Right ventricle myocardium inferior (tissue), 1 donor: ENCODE results near the gene HPCAL4. TPM values are rescaled to one million over a fixed set of nuclear protein-coding genes. Genes with fewer than 3 reads are reported as not detected.
A peak's percentile ranks its signal among the peaks of the same experiment; 100 is the strongest.

Experiments
- ATAC-seq: fragments of 200-7000 bp; cut with Tn5 transposase; one replicate; pipeline ENCODE4 v1.9.1; 2020; ENCODE audit warnings: mild to moderate bottlenecking, moderate library complexity
- DNase-seq: peaks from one replicate; pipeline ENCODE4 v3.0.0; 2021; ENCODE audit errors: missing footprints
- intact Hi-C: fragments of 100-400 bp; cut with DNase I; formaldehyde crosslinking; loops from one replicate; pipeline ENCODE4 v1.11.0; 2022
- total RNA-seq: library from RNA; stranded (reverse); fragmentation: NEBNext Ultra II Directional; extraction: Animal tissue kit (Norgen Biotek cat#: 25700); gene quantifications from one replicate; pipeline ENCODE4 v1.2.1, GENCODE V29; 2021
- donor health status: DM: no; HTN: yes; CAD: no; lungs with severe emphysema.

HPCAL4 gene
- total RNA-seq, 1 donor from 2014 or later = 2.5 TPM

DNA sequence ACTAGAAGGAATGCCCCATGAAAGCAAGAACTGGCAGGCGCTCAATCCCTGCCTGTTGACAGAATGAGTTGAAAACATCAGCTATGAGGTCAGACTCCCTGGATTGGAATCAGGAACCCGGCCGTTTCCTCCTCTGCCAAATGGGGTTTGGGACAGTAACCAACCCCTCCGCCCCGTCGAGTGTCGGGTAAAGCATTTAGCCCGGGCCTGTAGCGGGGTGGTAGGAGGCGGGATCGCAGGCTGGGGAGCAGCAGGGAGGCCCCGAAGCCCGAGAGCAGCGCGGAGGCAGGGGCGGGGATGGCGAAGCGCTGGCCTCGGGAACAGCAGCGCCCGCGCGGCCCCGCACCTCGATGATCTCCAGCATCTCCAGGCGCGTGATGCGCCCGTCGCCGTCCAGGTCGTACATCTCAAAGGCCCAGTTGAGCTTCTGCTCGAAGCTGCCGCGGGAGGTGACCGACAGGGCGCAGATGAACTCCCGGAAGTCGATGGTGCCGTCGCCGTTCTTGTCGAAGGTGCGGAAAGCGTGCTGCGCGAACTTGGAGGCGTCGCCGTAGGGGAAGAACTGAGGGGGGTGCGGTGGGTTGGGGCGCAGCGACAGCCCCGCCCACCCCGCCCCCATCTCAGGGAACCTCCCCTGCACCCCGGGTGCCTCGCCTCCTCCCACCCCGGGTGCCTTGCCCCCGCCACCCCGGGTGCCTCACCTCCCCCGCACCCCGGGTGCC lies 7.5 kb downstream of the HPCAL4 start:
- DNase-seq (peak; percentile 78), ATAC-seq (peak; percentile 58)
- intact Hi-C loops = no loop called here

DNA sequence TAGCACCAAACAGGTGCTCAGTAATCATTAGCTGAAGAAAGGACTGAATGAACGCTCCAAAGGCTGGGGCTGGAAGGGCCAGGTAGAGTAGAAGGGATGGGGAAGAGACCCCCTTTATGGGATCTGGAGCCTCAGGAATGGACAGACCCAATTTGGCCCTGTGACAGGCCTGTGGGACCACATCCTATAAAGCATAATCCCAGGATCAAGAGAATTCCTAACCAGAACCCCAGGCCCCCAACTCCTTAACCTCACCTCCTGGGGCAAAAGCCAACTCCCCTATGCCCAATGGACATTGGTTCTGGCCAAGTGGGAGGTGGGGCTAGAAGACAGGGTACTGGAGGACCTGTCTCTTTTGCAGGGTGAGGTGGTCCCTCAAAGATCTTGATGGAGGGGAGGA lies 9.2 kb downstream of the HPCAL4 start:
- no peak for ATAC-seq
- intact Hi-C loops = no loop called here
- DNase-seq = no peak

DNA sequence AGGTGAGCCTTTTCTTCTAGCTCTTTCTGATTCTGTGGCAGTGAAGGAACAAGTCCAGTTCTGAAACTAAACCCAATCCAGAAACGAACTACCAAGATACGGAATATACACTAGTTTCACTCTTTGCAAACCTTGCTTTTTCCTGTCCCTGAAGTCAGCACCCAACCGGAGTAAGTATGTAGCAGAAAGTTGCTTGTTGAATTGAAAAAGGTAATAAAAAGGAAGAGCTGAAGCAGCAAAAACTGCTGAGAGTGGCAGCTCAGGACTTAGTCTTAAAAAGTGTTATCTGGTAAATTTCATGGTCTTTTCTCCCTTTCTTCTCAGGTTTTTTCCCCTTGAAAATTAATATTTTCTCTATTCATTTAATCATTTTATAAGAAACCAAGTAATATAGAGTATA lies 9.9 kb downstream of the HPCAL4 start:
- DNase-seq = no peak
- intact Hi-C loops = no loop called here
- no peak for ATAC-seq

DNA sequence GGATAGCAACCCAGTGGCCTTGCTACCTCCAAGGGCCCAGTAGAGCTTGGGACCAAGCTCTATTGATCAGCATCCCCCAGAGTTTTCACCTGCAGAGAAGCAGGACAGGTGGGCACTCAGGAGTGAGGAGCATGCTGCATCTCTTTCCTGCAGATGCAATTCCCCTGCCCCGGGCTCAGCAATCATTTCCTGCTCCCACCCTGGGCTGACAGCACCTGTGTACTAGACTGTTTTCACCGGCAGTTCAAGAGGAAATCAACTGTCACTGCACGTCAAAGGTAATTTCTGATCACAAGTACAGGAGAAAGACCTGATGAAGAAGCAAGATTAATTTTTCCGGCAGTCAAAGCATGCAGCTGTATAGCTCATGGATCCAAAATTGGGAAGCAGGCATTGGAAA lies 10.5 kb downstream of the HPCAL4 start:
- ATAC-seq (no peak), DNase-seq (no peak)
- intact Hi-C loops = no loop called here

DNA sequence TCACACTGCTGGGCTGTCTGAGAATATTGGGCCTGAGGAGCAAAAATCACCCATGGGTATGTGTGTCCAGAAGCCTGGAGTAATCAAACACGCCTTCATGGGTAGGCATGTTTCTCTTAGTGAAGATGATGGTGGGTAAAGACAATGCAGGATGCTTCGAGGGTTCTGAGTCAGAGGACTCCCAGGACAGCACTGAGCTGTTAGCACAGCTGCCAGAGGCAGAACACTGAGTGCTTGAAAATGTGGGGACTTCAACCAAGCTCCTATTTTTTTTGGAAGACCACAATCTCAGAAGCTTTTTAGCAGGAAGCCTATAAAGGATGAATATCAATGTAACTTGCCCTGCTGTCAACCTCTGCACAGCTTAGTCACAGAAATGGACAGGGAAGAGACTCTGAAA lies 11.4 kb downstream of the HPCAL4 start:
- intact Hi-C loops = no loop called here
- no peak for ATAC-seq
- no peak for DNase-seq

DNA sequence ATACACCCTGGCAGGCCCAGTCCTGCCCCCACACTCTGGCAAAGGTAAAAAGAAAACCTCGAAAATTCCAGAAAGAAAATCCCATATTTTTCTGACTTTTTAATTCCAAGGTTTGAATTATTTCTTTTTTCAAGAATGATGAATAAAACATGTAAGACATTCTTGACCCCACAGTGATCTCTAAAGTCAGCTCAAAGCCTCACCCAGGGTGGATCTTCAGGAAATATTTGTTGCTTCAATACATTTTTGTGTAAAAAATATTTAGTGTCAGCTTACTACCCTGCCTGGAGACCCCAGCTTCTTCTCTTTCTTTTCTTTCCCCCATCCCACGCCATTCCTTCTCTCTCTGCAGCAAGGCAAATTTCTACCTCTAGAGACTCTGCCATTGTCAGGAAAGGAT lies 12.3 kb downstream of the HPCAL4 start:
- DNase-seq (no peak), ATAC-seq (no peak)
- intact Hi-C loops = no loop called here

DNA sequence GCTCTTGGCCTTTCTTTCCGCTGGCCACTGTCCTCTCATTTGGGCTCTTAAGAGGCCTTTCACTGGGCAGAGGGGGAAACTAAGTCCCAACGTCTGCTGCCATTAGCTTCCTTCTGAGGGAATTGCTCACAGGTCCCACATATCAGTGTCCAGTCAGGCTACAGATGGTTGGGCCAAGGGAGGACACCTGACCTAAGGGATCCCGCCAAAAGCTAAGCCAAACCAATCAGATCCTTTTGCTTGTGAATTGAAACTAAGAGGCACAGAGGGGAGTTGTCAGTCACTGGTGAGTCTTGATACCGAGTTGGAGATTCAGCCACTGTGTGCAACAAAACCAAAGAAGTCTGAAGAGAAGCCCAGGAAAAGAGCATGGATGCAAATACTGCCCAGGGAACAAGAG lies 13.6 kb downstream of the HPCAL4 start:
- intact Hi-C loops = no loop called here
- no peak for DNase-seq
- no peak for ATAC-seq

DNA sequence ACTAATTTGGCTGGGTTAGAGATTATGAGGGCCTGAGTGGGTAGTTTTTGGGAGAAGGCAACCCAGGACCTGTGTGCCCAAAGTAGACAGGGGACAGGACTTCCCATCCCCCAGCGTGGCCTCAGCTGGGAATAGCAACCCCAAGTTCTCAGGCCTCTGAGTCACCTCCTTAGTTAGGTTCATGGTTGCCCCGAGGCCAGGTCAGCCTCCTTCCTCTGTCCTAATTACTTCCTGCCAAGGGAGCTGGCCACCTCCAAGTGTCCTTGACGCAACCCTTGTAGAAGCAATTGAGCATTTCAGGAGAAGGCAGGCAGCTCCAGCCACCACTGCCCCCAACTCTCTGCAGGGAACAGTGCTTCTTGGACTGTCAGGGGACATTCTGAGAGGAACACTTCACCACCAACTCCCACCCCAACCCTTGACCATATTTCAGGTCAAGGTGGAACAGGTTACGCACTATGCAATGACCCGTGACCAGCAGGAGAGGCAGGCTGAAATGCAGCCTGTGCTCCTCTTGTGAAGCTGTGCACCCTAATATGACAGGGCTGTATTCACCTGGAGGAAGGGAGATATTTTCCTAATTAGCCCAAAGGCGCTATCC lies 14.2 kb downstream of the HPCAL4 start:
- ATAC-seq (no peak), DNase-seq (no peak)
- intact Hi-C loops = no loop called here

DNA sequence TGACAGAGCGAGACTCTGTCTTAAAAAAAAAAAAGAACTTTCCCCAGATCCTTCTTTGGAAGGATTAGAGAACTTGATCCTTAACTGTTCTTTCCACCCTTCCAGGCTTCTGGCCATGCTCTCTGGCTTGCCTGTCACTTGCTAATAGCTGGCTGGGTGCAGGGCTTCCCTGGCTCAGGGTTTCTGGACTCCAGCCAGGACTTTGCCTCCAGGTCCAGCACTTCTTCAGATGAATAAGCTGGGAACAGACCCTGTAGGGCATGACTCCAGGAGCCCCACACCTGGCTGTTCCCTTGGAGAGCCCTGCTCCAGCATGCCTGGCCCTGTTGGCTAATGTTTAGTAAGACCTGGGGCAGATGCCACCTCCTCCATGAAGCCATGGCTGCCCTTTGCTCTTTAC lies 16.0 kb downstream of the HPCAL4 start:
- ATAC-seq = no peak
- DNase-seq = no peak
- intact Hi-C loops = no loop called here

DNA sequence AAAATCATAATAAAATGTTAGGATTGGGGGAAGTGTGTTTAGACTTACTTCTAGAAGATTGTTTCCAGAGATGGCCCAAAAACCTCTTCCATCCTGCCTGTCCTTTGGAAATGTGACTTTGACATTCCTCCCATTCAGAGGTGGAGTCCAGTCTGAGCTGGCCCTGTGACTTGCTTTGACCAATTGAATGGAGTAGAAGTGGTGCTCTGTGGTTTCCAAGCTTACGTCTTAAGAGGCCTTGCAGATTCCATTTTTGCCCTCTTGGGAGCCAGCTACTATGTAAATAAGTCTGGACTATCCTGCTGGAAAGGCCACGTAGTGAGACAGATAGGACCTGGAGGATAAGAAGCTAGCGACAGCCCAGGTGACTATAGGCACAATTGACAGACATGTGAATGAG lies 18.0 kb downstream of the HPCAL4 start:
- ATAC-seq = no peak
- intact Hi-C loops = loop anchor here (5.0 kb wide), 1 partner anchor 44 kb away; no protein-coding TSS in a partner anchor
- DNase-seq = no peak

DNA sequence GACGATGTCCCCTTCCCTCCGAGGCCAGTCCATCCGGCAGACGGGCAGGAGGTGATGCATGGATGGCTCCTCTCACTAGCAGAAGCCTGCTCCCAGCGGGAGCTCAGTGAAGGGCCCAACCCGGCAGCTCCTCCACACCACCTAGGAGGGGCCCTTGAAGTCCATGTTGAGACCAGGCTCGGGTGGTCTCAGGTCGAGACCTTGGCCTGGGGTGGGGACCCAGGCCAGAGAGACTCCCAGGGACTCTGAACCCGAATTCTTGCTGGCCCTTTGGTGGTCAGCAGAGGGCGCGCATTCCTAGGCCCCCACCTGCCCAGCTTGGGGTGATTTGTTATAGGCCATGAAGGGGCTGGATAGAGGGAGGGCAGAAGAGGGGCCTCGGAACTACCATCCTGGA lies 18.7 kb downstream of the HPCAL4 start:
- intact Hi-C loops = loop anchor here (5.0 kb wide), 1 partner anchor 45 kb away; no protein-coding TSS in a partner anchor
- DNase-seq (no peak), ATAC-seq (no peak)

DNA sequence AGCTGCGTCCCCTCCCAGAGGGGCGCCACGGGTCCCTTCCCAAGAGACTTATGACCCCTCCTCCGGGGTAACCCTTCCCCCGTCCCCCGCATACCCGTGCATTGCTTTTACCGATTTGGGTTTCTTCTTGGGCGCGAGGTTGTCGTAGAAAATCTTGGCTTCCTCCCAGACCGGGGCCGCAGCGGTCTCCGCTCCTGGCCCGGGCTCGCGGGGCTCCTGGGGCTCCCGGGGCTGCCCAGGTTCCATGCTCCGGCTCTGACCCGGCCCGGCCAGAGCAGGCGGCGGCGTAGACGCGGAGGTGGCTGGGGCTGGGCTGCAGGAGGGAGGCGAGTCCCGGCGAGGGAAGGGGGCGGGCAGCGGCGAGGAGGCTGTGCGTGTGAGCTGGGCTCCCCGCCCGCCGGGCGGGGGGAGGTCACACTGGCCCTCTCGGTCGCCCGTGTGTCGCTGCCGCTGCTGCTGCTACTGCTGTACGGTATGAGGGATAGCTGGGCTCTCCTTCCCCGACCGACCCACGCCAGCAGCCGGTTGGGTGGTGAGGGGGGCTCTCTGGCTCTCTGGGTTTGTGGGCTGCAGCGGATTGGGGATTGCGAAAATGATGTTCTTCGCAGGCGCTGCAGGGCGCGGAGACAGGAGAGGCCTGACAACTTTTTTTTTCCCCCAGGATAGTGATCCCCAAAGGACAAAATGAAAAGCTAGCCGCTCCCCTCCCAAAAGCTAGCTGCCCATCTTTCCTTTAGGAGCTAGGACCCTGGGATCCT lies 19.3 kb downstream of the HPCAL4 start, which contains the start of gene NT5C1A:
TSS of gene NT5C1A (minus strand) at position 315 of the 758 bp plus-strand sequence. CDS start at position 246, 69 bp downstream.
- peak; percentile 86 for ATAC-seq
- intact Hi-C loops = loop anchor here (5.0 kb wide), 1 partner anchor 45 kb away; no protein-coding TSS in a partner anchor
- peak; percentile 75 for DNase-seq

DNA sequence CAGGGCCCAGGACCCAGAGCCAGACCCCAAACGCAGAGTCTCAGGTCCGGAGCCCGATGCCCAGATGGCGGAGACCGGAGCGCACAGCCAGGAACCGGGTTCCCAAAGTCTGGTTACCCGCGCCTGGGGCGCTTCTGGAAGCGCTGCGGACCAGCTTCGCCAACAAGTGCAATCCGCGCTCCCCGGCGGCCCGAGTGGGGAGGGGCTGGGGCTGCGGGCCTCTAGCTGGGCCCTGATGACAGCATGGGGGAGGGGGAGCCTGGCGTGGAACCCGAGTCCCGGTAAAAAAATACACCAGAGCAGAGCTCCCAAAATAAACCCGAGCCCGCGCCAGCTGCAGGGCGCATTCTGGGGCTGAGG lies 19.8 kb downstream of the HPCAL4 start:
- DNase-seq (peak; percentile 89), ATAC-seq (peak; percentile 84)
- intact Hi-C loops = loop anchor here (5.0 kb wide), 1 partner anchor 46 kb away; no protein-coding TSS in a partner anchor

DNA sequence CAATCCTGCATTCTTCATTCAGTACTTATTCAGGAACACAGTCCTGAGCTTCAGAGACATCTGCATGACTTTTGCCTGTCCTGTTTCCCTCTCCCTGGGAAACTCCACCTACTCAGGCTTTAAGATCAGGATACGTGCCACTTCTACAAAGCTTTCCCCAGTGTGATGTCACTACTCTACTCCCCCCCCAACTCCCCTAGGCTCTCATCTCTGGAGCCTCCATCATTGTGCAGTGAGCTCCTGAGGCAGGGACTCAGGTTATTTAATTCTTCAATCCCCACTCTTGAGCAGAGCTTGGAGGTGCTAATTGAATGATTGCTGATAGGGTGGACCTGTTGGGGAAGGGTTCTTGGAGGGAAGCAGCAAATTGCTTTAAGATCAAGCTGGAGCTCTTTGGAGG lies 20.5 kb downstream of the HPCAL4 start:
- ATAC-seq (no peak), DNase-seq (no peak)
- intact Hi-C loops = loop anchor here (5.0 kb wide), 1 partner anchor 47 kb away; no protein-coding TSS in a partner anchor

DNA sequence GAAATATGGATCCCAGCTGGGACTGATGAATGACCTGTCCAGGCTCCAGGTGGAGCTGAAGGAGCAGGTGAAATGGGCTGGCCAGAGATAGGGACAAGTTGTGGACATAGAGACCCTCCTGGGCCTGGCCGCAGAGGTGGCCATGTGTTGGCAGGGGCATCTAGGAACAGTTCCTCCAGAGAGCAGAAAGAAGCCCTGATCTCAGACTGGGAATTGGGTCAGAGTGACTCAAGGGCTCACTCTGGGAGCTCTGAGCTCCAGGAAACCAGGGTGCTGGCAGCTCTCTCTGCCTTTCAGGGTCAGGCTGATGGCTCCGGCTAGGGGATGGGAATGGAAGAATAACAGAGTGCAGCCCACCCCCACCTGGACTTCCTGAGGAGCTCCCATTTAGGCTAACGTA lies 22.3 kb downstream of the HPCAL4 start:
- intact Hi-C loops = no loop called here
- DNase-seq (no peak), ATAC-seq (no peak)

DNA sequence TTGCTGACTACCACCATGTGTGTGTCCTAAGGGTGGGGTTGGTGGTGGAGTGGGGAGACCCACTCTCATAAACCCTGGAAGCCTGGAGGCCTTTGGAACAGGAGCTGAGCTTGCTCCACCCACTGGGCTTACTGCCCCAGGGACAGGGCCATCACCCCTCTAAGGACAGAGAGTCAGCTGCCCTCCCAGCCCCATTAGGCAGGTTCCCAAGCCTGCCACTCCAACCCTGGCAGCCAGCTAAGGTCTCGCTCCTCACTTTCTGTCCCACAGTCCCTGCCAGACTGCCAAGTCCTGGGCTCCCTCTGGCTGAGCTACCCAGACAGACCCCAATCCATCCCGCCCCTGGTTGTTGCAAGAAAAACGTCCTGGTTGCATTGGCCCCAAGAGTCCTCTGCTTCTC lies 23.1 kb downstream of the HPCAL4 start:
- ATAC-seq (peak; percentile 68), DNase-seq (peak; percentile 76)
- intact Hi-C loops = no loop called here

DNA sequence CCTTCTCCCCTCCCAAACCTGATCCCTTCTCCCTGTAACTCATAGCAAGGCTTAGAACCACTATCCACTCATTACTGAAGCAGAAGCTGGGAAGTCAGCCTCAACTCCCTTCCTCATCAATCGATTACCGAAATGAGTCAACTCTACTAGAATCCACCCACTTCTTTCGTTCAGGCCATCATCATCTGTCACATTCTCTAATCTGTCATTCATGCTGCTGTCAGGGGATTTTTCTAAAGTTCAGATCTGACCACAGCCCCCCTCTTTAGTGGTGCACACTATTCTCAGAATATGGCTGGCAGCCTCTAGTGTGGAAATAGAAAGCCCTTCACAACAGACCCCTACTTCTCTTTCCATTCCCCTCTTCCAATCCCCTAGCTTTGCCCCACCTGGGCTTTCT lies 24.5 kb downstream of the HPCAL4 start:
- intact Hi-C loops = no loop called here
- DNase-seq (no peak), ATAC-seq (no peak)

DNA sequence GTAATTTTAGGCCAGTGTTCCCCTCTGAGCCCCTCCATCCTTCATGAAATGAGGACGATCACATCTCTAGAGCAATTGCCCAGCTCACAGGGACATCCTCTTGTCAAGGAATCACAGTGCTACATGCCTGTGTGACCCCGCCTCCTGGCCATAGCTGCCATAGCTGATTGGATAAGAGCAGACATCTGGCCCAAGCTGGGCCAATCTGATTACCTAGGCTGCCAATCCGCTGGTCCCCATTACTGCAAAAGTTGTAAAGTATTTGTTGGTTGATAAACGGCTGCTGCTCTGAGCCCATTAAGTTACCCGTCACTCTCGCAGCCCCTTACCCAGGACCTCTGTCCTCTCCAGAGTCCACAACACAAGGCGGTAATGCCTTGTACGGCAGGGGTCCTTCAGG lies 27.7 kb downstream of the HPCAL4 start:
- no peak for DNase-seq
- intact Hi-C loops = no loop called here
- no peak for ATAC-seq

DNA sequence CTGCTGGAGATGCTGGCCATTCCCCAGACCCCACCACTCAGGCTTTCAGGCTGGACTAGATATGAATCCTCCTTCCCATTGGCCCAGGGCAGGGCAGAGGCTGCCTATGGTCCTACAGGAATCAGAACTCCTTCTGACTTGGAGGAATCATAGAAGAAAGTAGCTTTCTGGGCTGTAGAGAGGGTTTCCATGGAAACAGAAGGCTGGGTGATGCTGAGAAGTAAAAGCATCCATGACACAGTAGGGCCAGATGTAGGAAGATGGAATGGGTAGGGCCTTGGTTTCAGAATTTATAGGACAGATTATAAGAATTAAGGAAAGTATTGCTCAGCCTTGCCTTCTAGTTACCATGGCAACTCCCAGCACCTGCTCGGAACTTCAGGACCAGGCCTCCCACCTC lies 28.4 kb downstream of the HPCAL4 start:
- intact Hi-C loops = no loop called here
- DNase-seq (no peak), ATAC-seq (no peak)

DNA sequence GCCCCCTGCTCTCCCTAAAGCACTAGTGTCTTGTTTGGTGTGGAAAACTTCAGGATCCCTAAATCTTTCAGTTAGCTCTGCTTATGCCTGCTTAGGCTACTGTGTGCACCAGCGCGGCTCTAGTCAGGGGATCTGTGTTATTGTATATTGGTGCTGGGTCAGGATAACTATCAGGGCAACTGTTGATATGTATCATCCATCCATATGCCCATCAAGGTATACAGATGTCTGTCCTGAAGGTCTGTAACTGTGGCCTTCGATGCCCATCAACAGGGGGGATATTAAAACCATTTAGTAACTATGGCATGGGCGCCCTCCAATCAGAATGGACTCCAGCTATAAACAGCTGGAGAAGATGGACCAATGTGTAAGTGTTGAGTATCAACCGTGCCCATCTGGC lies 31.7 kb downstream of the HPCAL4 start:
- DNase-seq (no peak), ATAC-seq (no peak)
- intact Hi-C loops = no loop called here
